Hematopoietic multipotent progenitor cell treated with erythropoietin and hydrocortisone succinate and interleukin-3 and kit ligand, for 15 days (in vitro differentiated cells): ENCODE data around the gene PCNP.
"Not testable (repeated sequence)": the region's sequence is repeated elsewhere in the genome, so short reads cannot be mapped to it uniquely, and the experiment has no call there.

Experiments used
- DNase-seq: peaks from one replicate; pipeline ENCODE4 v3.0.0-alpha.2; 2015; ENCODE audit warnings: low spot score

The PCNP gene

GRCh38 chr3:101633186-101633585, 59.2 kb downstream of the PCNP start:
- DNase-seq: no peak

DNA sequence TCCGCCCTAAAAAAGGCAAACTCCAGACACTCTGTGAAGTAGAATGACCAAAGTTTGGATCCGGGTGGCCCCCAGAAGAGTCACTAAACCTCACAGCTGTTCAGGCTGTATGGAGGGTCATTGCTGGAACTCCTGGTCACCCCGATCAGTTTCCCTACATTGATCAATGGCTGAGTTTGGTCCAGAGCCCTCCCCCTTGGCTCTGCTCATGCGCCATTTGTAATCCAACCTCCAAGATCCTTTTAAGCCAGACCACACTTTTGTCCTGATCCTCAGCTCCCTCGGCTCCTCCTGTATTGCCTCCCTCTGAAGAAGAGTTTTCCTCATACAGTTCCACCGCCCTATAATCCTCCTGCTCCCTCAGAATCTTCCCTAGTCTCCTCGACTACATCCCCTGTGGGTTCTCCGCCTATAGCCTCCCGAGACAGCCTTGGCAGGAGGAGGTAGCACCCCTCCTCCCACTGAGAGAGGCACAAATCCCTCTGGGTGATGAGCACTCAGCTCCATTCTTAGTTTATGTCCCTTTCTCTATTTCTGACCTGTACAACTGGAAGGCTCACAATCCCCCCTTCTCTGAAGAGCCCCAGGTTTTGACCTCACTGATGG, 60.7 kb downstream of the PCNP start:
- no peak for DNase-seq

- no peak for DNase-seq
Measured at GRCh38 chr3:101635345-101635744, 61.4 kb downstream of the PCNP start.

DNA sequence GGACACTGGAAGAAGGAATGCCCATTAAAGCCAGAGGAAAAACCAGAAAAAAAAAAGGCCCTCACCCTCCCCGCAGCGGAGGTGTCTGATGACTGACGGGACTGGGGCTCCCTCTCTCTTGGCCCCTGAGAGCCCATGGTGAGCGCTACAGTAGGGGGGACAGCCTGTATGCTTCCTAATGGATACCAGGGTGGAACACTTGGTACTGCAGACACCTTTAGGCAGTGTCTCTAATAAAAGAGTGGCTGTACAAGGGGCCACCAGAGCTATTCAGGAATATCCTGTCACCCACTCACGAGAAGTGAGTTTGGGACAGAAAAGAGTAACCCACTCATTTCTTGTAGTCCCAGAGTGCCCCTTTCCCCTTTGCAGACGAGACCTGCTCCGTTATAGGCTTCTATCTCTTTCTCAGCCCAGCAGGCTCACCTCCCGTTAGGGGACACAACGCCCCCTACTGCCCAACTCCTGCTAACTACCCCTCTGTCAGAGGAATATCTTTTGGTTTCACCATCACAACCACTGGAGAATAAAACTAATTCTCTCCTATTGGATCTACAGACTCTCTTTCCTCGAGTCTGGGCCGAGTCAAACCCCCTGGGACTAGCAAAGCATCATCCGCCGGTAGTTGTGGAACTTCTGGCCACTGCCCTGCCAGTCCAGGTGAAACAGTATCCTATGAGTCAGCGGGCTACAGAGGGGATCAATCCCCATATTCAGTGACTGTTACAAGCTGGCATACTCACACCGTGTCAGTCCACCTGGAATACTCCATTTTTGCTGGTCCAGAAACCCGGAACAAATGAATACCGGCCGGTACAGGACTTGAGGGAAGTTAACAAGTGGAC, 62.2 kb downstream of the PCNP start:
- peak; percentile 70 for DNase-seq

DNA sequence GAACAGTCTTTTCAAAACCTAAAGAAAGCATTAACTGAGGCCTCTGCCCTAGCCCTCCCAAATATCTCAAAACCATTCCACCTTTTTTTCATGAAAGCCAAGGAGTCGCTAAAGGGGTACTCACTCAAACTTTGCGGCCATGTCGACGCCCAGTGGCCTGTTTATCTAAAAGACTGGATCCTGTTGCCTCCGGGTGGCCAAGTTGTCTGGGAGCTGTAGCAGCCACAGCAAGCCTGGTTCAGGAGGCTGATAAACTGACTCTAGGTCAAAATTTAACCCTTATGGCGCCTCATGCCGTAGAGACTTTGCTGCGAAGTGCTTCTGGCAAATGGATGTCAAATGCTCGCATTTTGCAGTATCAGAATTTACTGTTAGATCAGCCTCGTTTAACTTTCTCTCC, 63.5 kb downstream of the PCNP start:
- no peak for DNase-seq

- no peak for DNase-seq
Measured at GRCh38 chr3:101638261-101638745, 64.3 kb downstream of the PCNP start.

DNA sequence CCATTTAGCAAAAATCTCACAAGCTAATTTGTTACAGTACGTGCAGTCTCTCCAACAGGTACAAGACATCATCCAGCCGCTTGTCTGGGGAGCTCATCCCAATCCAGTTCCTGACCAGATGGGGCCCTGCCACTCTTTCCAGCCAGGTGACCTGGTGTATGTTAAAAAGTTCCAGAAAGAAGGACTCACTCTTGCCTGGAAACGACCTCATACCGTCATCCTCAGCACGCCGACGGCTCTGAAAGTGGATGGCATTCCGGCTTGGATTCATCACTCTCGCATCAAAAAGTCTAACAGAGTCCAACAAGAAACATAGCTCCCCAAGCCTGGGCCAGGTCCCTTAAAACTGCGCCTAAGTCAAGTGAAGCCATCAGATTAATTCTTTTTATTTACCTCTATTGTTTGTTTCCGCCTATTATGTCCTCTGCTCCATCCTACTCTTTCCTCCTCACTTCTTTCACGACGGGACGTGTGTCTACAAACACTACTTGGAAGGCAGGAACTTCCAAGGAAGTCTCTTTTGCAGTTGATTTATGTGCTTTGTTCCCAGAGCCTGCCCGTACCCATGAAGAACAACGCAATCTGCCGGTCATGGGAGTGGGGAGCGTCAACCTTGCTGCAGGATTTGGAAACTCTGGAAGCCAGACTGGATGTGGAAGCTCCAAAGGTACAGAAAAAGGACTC, 65.4 kb downstream of the PCNP start:
- no peak for DNase-seq

DNA sequence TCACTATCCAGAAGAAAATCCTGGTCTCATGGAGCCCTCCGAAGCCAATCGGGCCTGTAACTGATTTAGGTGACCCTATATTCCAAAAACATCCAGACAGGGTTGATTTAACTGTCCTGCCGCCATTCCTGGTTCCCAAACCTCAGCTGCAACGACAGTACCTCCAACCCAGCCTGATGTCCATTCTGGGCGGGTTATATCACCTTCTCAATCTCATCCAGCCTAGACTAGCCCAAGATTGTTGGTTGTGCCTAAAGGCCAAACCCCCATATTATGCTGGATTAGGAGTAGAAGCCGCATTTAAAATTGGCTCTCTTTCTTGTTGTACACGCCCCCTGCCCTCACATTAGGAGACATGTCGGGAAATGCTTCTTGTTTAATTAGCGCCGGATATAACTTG, 66.3 kb downstream of the PCNP start:
- DNase-seq: no peak

DNA sequence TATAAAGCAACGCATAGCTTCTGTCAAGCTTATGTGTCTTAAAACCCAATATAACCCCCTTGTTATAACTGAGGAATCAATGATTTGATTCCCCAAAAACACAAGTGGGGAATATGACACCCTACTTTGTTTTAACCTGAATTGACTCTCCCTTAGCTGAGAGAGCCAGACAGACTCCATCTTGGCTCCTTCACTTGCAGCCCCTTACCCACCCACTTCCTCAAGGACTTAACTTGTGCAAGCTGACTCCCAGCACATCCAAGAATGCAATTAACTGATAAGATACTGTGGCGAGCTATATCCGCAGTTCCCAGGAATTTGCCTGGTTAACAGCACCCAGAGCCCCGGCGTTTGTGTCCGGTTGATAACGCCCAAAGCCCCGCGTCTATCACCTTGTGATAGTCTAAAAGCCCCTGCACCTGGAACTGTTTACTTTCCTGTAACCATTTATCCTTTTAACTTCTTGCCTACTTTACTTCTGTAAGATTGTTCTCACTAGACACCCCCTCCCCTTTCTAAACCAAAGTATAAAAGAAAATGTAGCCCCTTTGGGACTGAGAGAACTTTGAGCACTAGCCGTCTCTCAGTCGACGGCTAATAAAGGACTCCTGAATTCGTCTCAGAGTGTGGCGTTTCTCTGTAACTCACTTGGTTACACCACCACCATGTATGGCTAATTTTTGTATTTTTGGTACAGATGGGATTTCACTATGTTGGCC, 67.6 kb downstream of the PCNP start:
- not testable (repeated sequence) for DNase-seq

GRCh38 chr3:101642441-101642840, 68.5 kb downstream of the PCNP start:
- no peak for DNase-seq

GRCh38 chr3:101643009-101643844, 69.2 kb downstream of the PCNP start:
- DNase-seq: no peak
